GM12873 (cell line): ENCODE results near the gene ARPC5L.

Experiments
- TF ChIP-seq, protein P1 (sequence below): IDR thresholded peaks from 2 replicates; pipeline ENCODE4 v1.5.1; 2012; ENCODE audit warnings: low read depth, mild to moderate bottlenecking, moderate library complexity, low read length, control low read depth; ENCODE audit not compliant: insufficient read depth; ENCODE audit errors: missing control alignments

ARPC5L gene

GRCh38 chr9:124884376-124884775 is 22.4 kb downstream of the ARPC5L start:
- TF ChIP-seq, protein P1, sequence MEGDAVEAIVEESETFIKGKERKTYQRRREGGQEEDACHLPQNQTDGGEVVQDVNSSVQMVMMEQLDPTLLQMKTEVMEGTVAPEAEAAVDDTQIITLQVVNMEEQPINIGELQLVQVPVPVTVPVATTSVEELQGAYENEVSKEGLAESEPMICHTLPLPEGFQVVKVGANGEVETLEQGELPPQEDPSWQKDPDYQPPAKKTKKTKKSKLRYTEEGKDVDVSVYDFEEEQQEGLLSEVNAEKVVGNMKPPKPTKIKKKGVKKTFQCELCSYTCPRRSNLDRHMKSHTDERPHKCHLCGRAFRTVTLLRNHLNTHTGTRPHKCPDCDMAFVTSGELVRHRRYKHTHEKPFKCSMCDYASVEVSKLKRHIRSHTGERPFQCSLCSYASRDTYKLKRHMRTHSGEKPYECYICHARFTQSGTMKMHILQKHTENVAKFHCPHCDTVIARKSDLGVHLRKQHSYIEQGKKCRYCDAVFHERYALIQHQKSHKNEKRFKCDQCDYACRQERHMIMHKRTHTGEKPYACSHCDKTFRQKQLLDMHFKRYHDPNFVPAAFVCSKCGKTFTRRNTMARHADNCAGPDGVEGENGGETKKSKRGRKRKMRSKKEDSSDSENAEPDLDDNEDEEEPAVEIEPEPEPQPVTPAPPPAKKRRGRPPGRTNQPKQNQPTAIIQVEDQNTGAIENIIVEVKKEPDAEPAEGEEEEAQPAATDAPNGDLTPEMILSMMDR = no peak

- TF ChIP-seq, protein P1 = no peak
Measured at GRCh38 chr9:124885551-124885950, 23.6 kb downstream of the ARPC5L start.

DNA sequence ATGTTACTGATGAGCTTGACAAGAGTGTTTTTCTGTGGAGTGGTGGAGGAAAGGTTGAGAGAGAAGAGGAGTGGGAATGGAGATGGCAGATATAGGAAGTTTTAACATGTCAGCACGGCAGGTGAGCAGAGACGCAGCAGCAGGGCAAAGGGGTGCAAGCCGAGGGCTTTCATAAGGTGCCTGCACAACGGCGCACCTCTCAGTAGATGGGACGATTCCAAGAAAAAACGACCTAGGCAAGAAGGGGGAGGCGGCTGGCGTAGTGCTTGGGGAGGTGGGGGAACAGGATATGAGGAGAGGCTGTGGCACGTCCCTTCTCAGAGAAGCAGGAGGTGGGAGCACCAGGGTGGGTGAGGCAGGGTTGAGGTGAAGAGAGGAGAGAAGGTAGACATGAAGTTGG is 24.5 kb downstream of the ARPC5L start:
- TF ChIP-seq, protein P1 = no peak

DNA sequence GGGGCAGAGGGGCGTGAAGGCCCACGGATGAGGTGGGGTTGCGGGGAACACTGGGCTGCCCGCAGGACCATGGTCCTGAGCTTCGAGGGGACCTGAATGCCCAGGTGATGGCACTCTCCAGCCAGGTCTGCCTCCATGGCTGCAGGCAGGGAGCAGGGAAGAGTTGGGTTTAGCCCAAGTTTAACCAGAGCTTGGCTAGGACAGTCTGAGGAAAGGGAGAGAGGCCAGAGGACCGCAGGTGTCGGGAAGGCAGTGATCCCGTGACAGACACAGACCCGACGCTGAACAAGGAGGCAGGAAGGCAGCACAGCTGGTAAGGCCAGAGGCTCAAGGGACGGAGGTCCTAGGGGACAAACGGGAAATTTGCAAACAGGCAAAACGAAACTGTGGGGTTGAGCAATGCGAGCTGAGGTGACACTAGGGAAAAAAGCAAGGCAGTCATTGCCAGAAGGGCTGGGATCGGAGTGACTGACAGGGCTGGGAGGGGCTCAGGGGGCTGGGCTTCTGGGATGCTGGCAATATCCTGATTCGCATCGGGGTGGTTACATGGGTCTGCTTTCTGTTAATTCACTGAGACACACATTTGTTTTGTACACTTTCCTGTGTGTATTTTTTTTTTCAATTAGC is 25.0 kb downstream of the ARPC5L start:
- TF ChIP-seq, protein P1 = no peak

GRCh38 chr9:124887832-124888231 is 25.9 kb downstream of the ARPC5L start:
- TF ChIP-seq, protein P1 = no peak

DNA sequence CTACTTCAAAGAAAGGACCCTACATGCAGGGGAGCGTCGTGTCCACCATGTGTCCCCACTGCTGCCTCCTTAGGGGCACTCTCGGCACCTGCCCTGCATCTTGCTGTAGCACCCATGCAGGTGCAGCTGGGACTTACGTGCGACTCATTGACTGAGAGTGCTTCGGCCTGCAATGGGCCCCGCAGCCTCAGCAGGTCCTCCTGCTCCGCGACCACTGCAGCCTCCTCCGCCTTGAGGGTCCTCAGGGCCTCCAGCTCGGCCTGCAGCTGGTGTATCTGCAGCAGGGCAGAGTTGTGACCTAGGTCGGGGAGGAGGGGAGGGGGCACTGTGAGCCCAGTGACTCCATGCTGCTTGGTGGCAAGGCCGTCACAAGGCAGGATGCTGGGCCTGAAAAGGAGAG is 27.1 kb downstream of the ARPC5L start:
- TF ChIP-seq, protein P1 = no peak

DNA sequence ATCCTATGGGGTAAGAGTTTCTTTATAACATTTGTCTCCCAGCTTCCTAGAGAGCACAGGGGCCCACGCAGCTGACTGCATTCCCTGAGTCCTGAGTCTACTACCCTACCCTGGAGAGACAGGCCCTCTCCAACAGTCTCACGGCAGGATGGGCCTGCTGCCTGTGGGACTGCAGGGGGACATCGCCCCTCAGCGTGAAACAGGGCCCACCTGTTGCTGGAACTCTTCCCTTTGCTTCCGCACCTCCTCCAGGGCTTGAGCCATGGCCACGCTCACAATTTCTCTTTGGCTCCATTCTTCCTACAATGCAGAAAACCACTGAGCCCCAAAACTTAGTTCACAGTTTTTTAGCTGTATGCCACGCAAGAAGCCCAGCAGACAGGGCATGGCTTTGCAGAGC is 28.2 kb downstream of the ARPC5L start:
- TF ChIP-seq, protein P1 = no peak
